ENCODE measurements around the gene ZNF282.
"Not testable (repeated sequence)": the region's sequence is repeated elsewhere in the genome, so short reads cannot be mapped to it uniquely, and the experiment has no call there.

The ZNF282 gene

GRCh38 chr7:149226840-149227494 lies 31.6 kb downstream of the ZNF282 start:
- POLR2A ChIA-PET = no interaction called here
- TF ChIP-seq CTCF (IDR thresholded peaks at IDR 0.05; ENCODE audit: control extremely low read depth, extremely low read depth, low read depth, missing control alignments) = no peak
- no peak for DNase-seq (ENCODE audit: extremely low spot score)
- CTCF ChIA-PET = interaction anchor here (1.5 kb wide), 1 partner anchor 13 kb away, joined by 3 read pairs; no protein-coding TSS in a partner anchor

- DNase-seq (ENCODE audit: extremely low spot score) = no peak
- no peak for TF ChIP-seq CTCF (IDR thresholded peaks at IDR 0.05; ENCODE audit: control extremely low read depth, extremely low read depth, low read depth, missing control alignments)
- ChIA-PET CTCF (interaction anchor here (1.2 to 1.4 kb wide), 2 partner anchors 12 to 34 kb away, joined by 4 to 5 read pairs; partner anchors contain the start of gene ZNF282), POLR2A (no interaction called here)
Measured at GRCh38 chr7:149228831-149229471, 33.6 kb downstream of the ZNF282 start.

- CTCF ChIA-PET = interaction anchor here (1.2 to 1.4 kb wide), 2 partner anchors 11 to 34 kb away, joined by 4 to 5 read pairs; partner anchors contain the start of gene ZNF282
- no peak for TF ChIP-seq CTCF (IDR thresholded peaks at IDR 0.05; ENCODE audit: control extremely low read depth, extremely low read depth, low read depth, missing control alignments)
- POLR2A ChIA-PET = no interaction called here
- no peak for DNase-seq (ENCODE audit: extremely low spot score)
Measured at GRCh38 chr7:149229526-149229925, 34.2 kb downstream of the ZNF282 start.

GRCh38 chr7:149232362-149232761 lies 37.0 kb downstream of the ZNF282 start:
- TF ChIP-seq CTCF (IDR thresholded peaks at IDR 0.05; ENCODE audit: control extremely low read depth, extremely low read depth, low read depth, missing control alignments) = no peak
- CTCF ChIA-PET = interaction anchor here (0.9 to 2.0 kb wide), 4 partner anchors 29 to 85 kb away, joined by 3 to 8 read pairs (median 3); partner anchors contain the start of genes ZNF398 and ZNF783
- POLR2A ChIA-PET = interaction anchor here (0.7 kb wide), 1 partner anchor 355 kb away, joined by 4 read pairs; no protein-coding TSS in a partner anchor
- no peak for DNase-seq (ENCODE audit: extremely low spot score)

- DNase-seq (ENCODE audit: extremely low spot score); POLR2A ChIA-PET: not testable (repeated sequence)
- CTCF ChIA-PET = interaction anchor here (1.0 to 1.4 kb wide), 4 partner anchors 28 to 86 kb away, joined by 3 read pairs; partner anchors contain the start of genes ZNF398 and ZNF783
Measured at GRCh38 chr7:149233655-149234204, 38.4 kb downstream of the ZNF282 start.

GRCh38 chr7:149237502-149237901 lies 42.2 kb downstream of the ZNF282 start:
- no peak for TF ChIP-seq CTCF (IDR thresholded peaks at IDR 0.05; ENCODE audit: control extremely low read depth, extremely low read depth, low read depth, missing control alignments)
- ChIA-PET POLR2A (no interaction called here), CTCF (interaction anchor here (1.0 to 1.2 kb wide), 4 partner anchors 11 to 49 kb away, joined by 3 to 4 read pairs (median 3); partner anchors contain the start of gene ZNF282)
- no peak for DNase-seq (ENCODE audit: extremely low spot score)
